UCSD-AML1 (cell line): ENCODE results near the gene TNIK.
"Not testable (repeated sequence)": the region's sequence is repeated elsewhere in the genome, so short reads cannot be mapped to it uniquely, and the experiment has no call there.

Experiments
- DNase-seq: peaks from one replicate; lab custom pipeline; 2025; ENCODE audit not compliant: unreplicated experiment; lab: John Stamatoyannopoulos, UW

The TNIK gene

GRCh38 chr3:171262431-171262830 lies 197.8 kb downstream of the TNIK start:
- DNase-seq, result no peak

GRCh38 chr3:171261487-171261886 lies 198.7 kb downstream of the TNIK start:
- DNase-seq, result no peak

- no peak for DNase-seq
Measured at GRCh38 chr3:171260899-171261298, 199.3 kb downstream of the TNIK start.

GRCh38 chr3:171260466-171260865 lies 199.7 kb downstream of the TNIK start:
- no peak for DNase-seq

GRCh38 chr3:171258316-171258715 lies 201.9 kb downstream of the TNIK start:
- DNase-seq, result no peak

GRCh38 chr3:171257251-171258203 lies 202.7 kb downstream of the TNIK start:
- DNase-seq, result no peak

- DNase-seq, result no peak
Measured at GRCh38 chr3:171256445-171257250, 203.6 kb downstream of the TNIK start.

- DNase-seq, result no peak
Measured at GRCh38 chr3:171255236-171255806, 204.9 kb downstream of the TNIK start.

GRCh38 chr3:171254315-171254714 lies 205.9 kb downstream of the TNIK start:
- no peak for DNase-seq

GRCh38 chr3:171251835-171252234 lies 208.4 kb downstream of the TNIK start:
- DNase-seq, result no peak

- no peak for DNase-seq
Measured at GRCh38 chr3:171250444-171250843, 209.8 kb downstream of the TNIK start.

GRCh38 chr3:171249245-171249644 lies 211.0 kb downstream of the TNIK start:
- no peak for DNase-seq

- no peak for DNase-seq
Measured at GRCh38 chr3:171248426-171249111, 211.6 kb downstream of the TNIK start.

GRCh38 chr3:171245796-171246765 lies 214.1 kb downstream of the TNIK start:
- no peak for DNase-seq

- DNase-seq, result no peak
Measured at GRCh38 chr3:171242951-171243350, 217.3 kb downstream of the TNIK start.

GRCh38 chr3:171242170-171242569 lies 218.0 kb downstream of the TNIK start:
- DNase-seq, result no peak

- DNase-seq, result not testable (repeated sequence)
Measured at GRCh38 chr3:171241655-171242054, 218.6 kb downstream of the TNIK start.

GRCh38 chr3:171240504-171240835 lies 219.7 kb downstream of the TNIK start:
- no peak for DNase-seq

- no peak for DNase-seq
Measured at GRCh38 chr3:171239757-171240503, 220.3 kb downstream of the TNIK start.
